GM18870 (cell line): Measurements from ENCODE around the gene VEPH1.

Experiments
- ATAC-seq: cut with Tn5 transposase; IDR thresholded peaks from one replicate; pipeline ENCODE4 v1.9.1; 2021; ENCODE audit warnings: moderate library complexity; ENCODE audit not compliant: unreplicated experiment

Gene VEPH1

GRCh38 chr3:157393113-157393512 lies 110.1 kb downstream of the VEPH1 start:
- ATAC-seq = no peak

- no peak for ATAC-seq
These were observed 111.1 kb downstream of the VEPH1 start for GRCh38 chr3:157392104-157392503.

GRCh38 chr3:157390713-157391515 lies 112.3 kb downstream of the VEPH1 start:
- ATAC-seq = no peak

- no peak for ATAC-seq
These were observed 114.2 kb downstream of the VEPH1 start for GRCh38 chr3:157388976-157389375.

- no peak for ATAC-seq
These were observed 115.3 kb downstream of the VEPH1 start for GRCh38 chr3:157387708-157388435.

- ATAC-seq = no peak
These were observed 118.7 kb downstream of the VEPH1 start for GRCh38 chr3:157384491-157384890.

GRCh38 chr3:157384031-157384430 lies 119.2 kb downstream of the VEPH1 start:
- no peak for ATAC-seq

GRCh38 chr3:157381606-157382005 lies 121.6 kb downstream of the VEPH1 start:
- ATAC-seq = no peak

GRCh38 chr3:157379525-157380140 lies 123.6 kb downstream of the VEPH1 start:
- ATAC-seq = no peak

GRCh38 chr3:157376603-157377300 lies 126.5 kb downstream of the VEPH1 start:
- ATAC-seq = no peak

- ATAC-seq = peak; percentile 50
These were observed 127.8 kb downstream of the VEPH1 start for GRCh38 chr3:157375342-157375986.

GRCh38 chr3:157374933-157375332 lies 128.3 kb downstream of the VEPH1 start:
- no peak for ATAC-seq

- ATAC-seq = no peak
These were observed 129.4 kb downstream of the VEPH1 start for GRCh38 chr3:157373783-157374182.

- ATAC-seq = no peak
These were observed 132.3 kb downstream of the VEPH1 start for GRCh38 chr3:157370867-157371266.

GRCh38 chr3:157369727-157370421 lies 133.3 kb downstream of the VEPH1 start:
- ATAC-seq = no peak

GRCh38 chr3:157368171-157368570 lies 135.0 kb downstream of the VEPH1 start:
- ATAC-seq = no peak

GRCh38 chr3:157363393-157363792 lies 139.8 kb downstream of the VEPH1 start:
- ATAC-seq = no peak

GRCh38 chr3:157362348-157362747 lies 140.9 kb downstream of the VEPH1 start:
- no peak for ATAC-seq

GRCh38 chr3:157360044-157360443 lies 143.2 kb downstream of the VEPH1 start:
- no peak for ATAC-seq

GRCh38 chr3:157356541-157356940 lies 146.7 kb downstream of the VEPH1 start:
- ATAC-seq = no peak
